Measurements from ENCODE around the gene PARVB. TPM values are rescaled to one million over a fixed set of nuclear protein-coding genes. Genes with fewer than 3 reads are reported as not detected.

PARVB gene
- total RNA-seq, 2 donors from 2014 or later: 7.3 to 9.2 TPM

- no peaks in the 10 kb centered on the region for H3K4me1 ChIP-seq
- WGBS, 2 donors: 75 to 84% methylated on average over 3 to 18 of the region's 18 CpGs
- TF ChIP-seq POLR2A (IDR thresholded peaks at IDR 0.05) (no peak), CTCF (IDR thresholded peaks at IDR 0.05) (no peak)
- H3K27me3 ChIP-seq: no peaks in the 10 kb centered on the region
- DNase-seq (no peak), ATAC-seq (no peak)
- no peaks in the 10 kb centered on the region for H3K9me3 ChIP-seq
- intact Hi-C loops (cut with DNase I): no loop called here
- no peak overlapping the region for H3K4me3 ChIP-seq
- no peak overlapping the region for H3K27ac ChIP-seq
- H3K36me3 ChIP-seq (replicated peaks in 1 of 2; ENCODE audit: insufficient read depth in 1 of 2, low read depth in 2 of 2): no peaks in the 10 kb centered on the region
Measured at GRCh38 chr22:44163536-44163935, 139.4 kb downstream of the PARVB start.

GRCh38 chr22:44164031-44164430 is 139.9 kb downstream of the PARVB start:
- Histone ChIP-seq H3K4me3 (no peak overlapping the region), H3K4me1 (no peaks in the 10 kb centered on the region), H3K27me3 (no peaks in the 10 kb centered on the region), H3K27ac (no peak overlapping the region), H3K9me3 (no peaks in the 10 kb centered on the region), H3K36me3 (replicated peaks in 1 of 2; ENCODE audit: insufficient read depth in 1 of 2, low read depth in 2 of 2) (no peaks in the 10 kb centered on the region)
- WGBS, 2 donors: 84% methylated on average over 5 to 11 of the region's 11 CpGs
- ATAC-seq: no peak
- DNase-seq: no peak
- intact Hi-C loops (cut with DNase I): no loop called here
- TF ChIP-seq POLR2A (IDR thresholded peaks at IDR 0.05) (no peak), CTCF (IDR thresholded peaks at IDR 0.05) (no peak)

- Histone ChIP-seq H3K4me3 (no peak overlapping the region), H3K4me1 (no peaks in the 10 kb centered on the region), H3K27me3 (no peaks in the 10 kb centered on the region), H3K9me3 (no peaks in the 10 kb centered on the region), H3K36me3 (replicated peaks in 1 of 2; ENCODE audit: insufficient read depth in 1 of 2, low read depth in 2 of 2) (no peaks in the 10 kb centered on the region), H3K27ac (no peak overlapping the region)
- ATAC-seq (no peak), DNase-seq (no peak)
- 86 to 91% methylated on average over 7 to 15 of the region's 15 CpGs for WGBS, 2 donors
- intact Hi-C loops (cut with DNase I): no loop called here
- TF ChIP-seq CTCF (IDR thresholded peaks at IDR 0.05): no peak
- no peak for TF ChIP-seq POLR2A (IDR thresholded peaks at IDR 0.05)
Measured at GRCh38 chr22:44165286-44165874, 141.3 kb downstream of the PARVB start.

GRCh38 chr22:44166498-44167276 is 142.6 kb downstream of the PARVB start:
- Histone ChIP-seq H3K27me3 (no peaks in the 10 kb centered on the region), H3K4me1 (no peaks in the 10 kb centered on the region), H3K27ac (no peak overlapping the region), H3K36me3 (replicated peaks in 1 of 2; ENCODE audit: insufficient read depth in 1 of 2, low read depth in 2 of 2) (no peaks in the 10 kb centered on the region), H3K9me3 (no peaks in the 10 kb centered on the region), H3K4me3 (no peak overlapping the region)
- no peak for ATAC-seq
- intact Hi-C loops (cut with DNase I): no loop called here
- TF ChIP-seq POLR2A (IDR thresholded peaks at IDR 0.05) (no peak), CTCF (IDR thresholded peaks at IDR 0.05) (no peak)
- DNase-seq: no peak
- 85 to 88% methylated on average over 7 to 18 of the region's 20 CpGs for WGBS, 2 donors

All from body of pancreas (tissue), 4 donors.